Urinary bladder (tissue), 4 donors: Measurements from ENCODE around the gene FSTL5. TPM values are rescaled to one million over a fixed set of nuclear protein-coding genes. Genes with fewer than 3 reads are reported as not detected.

Source experiments
- DNase-seq: peaks from one replicate; pipeline ENCODE4 v3.0.0-alpha.2; 2015; ENCODE audit errors: extremely low spot score
- H3K27ac ChIP-seq: one replicate; pipeline ENCODE4 v1.5.1; 2013; ENCODE audit warnings: low read depth, mild to moderate bottlenecking, moderate library complexity
- H3K36me3 ChIP-seq: one replicate; pipeline ENCODE4 v1.6.1; 2013; ENCODE audit warnings: mild to moderate bottlenecking, moderate library complexity; ENCODE audit not compliant: insufficient read depth
- H3K4me1 ChIP-seq: one replicate; pipeline ENCODE4 v1.6.1; 2013; ENCODE audit warnings: mild to moderate bottlenecking, moderate library complexity; ENCODE audit not compliant: insufficient read depth
- H3K4me3 ChIP-seq: one replicate; pipeline ENCODE4 v1.5.1; 2013; ENCODE audit warnings: low read depth, low read length
- WGBS: extraction: QIAGEN DNeasy Blood & Tissue Kit; methylation state at CpG from one replicate; pipeline ENCODE4 v1.1.7; 2013; 5-methylcytosine and 5-hydroxymethylcytosine counted together
- polyA plus RNA-seq: library from polyadenylated mRNA; stranded (reverse); fragments of 200-250 nt; gene quantifications from one replicate; pipeline ENCODE4 v1.2.3, GENCODE V29; 2013
- total RNA-seq: library from RNA; depleted of rRNA; stranded (reverse); fragments of >200 nt; gene quantifications from one replicate; pipeline ENCODE4 v1.2.3, GENCODE V29; 2014
- donor health status: healthy with polysubstance abuse.
- donor health status: healthy.

FSTL5 gene
- total and polyA plus RNA-seq, 2 donors: 0.06 to 2.1 TPM

DNA sequence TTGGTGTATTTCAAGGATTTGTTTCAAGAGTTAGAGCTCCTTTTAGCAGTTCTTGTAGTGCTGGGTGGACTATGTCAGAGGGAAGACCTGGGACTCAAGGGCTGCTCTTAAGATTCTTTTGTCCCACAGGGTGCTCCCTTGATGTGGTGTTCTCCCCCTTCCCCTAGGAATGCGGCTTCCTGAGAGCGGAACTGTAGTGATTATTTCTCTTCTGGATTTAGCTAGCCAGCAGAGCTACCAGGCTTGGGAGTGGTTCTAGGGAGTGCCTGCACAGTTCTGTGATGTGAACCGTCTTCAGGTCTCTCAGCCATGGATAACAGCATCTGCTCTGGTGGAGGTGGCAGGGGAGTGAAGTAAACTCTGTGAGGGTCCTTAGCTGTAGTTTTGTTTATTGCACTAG, 336.8 kb downstream of the FSTL5 start:
- DNase-seq: no peak
- Histone ChIP-seq H3K27ac (no peak overlapping the region), H3K4me3 (no peak overlapping the region), H3K36me3 (no peaks in the 10 kb centered on the region), H3K4me1 (no peaks in the 10 kb centered on the region)
- WGBS: 89% methylated on average over 3 of the region's 3 CpGs

DNA sequence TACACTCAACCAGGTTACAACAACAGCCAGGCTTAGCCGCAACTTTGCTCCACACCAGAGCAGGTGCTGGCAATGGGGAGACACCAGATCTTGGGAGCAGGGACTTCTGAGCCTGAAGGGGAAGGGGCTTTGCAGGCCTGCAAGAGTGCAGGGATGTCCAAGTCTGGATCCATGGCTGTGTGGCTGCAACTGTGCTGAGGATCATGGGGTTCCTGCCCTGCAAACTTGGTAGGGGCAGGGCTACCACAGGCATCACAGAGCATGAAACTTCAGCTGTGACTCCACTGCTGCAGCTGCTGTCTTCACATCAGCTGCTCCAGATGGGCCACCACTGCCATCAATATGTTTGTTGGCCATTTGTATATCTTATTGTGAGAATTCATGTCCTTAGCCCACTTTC, 340.4 kb downstream of the FSTL5 start:
- no peaks in the 10 kb centered on the region for H3K36me3 ChIP-seq
- WGBS: 96% methylated on average over 1 of the region's 1 CpG
- H3K4me1 ChIP-seq: no peaks in the 10 kb centered on the region
- no peak for DNase-seq
- H3K4me3 ChIP-seq: no peak overlapping the region
- H3K27ac ChIP-seq: no peak overlapping the region

GRCh38 chr4:161822174-161822573, 341.6 kb downstream of the FSTL5 start:
- DNase-seq: no peak
- Histone ChIP-seq H3K36me3 (no peaks in the 10 kb centered on the region), H3K4me3 (no peak overlapping the region), H3K27ac (no peak overlapping the region), H3K4me1 (no peaks in the 10 kb centered on the region)
- 98% methylated on average over 1 of the region's 1 CpG for WGBS

GRCh38 chr4:161817914-161818313, 345.9 kb downstream of the FSTL5 start:
- 73% methylated on average over 11 of the region's 11 CpGs for WGBS
- H3K4me3 ChIP-seq: no peak overlapping the region
- H3K27ac ChIP-seq: no peak overlapping the region
- no peak for DNase-seq
- H3K36me3 ChIP-seq: no peaks in the 10 kb centered on the region
- no peaks in the 10 kb centered on the region for H3K4me1 ChIP-seq

DNA sequence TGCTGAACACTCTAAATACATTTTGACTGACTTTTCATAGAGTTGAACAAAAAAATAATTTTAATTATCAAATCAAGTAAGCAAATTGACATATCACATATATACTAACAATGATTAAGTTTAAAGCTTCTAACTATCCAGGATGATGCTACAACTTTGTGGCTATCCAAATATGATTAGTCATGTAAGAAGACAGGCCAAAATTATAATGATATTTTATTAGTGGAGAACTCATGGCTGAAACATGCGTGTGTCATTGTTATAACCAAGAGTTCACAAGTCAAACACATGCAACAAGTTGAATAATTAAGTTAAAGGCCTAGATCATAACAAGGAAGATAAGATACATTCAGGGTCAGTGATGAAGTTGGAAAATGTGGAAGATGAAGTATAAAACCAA, 346.8 kb downstream of the FSTL5 start:
- 89% methylated on average over 1 of the region's 1 CpG for WGBS
- H3K36me3 ChIP-seq: no peaks in the 10 kb centered on the region
- H3K4me3 ChIP-seq: no peak overlapping the region
- H3K27ac ChIP-seq: no peak overlapping the region
- no peak for DNase-seq
- no peaks in the 10 kb centered on the region for H3K4me1 ChIP-seq

DNA sequence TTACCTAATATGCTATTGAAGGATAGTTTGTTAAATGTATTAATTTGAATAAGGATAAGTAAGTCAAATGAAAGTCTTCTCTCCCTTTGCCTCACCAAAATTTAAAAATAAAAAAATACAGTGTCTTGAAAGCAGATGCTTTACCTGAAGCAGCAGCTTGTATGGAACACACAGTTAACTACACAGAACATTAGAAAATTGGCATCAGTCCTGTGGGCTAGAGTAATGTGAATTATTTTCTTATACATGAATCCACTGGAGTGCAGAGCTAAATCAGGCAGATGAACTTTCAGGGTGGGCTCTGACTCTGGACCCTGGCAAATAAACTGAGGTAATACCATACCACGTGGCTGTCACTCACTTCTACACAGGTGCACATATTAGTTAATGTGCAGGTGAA, 348.0 kb downstream of the FSTL5 start:
- Histone ChIP-seq H3K36me3 (no peaks in the 10 kb centered on the region), H3K4me3 (no peak overlapping the region), H3K27ac (no peak overlapping the region), H3K4me1 (no peaks in the 10 kb centered on the region)
- WGBS: 84% methylated on average over 1 of the region's 1 CpG
- no peak for DNase-seq

DNA sequence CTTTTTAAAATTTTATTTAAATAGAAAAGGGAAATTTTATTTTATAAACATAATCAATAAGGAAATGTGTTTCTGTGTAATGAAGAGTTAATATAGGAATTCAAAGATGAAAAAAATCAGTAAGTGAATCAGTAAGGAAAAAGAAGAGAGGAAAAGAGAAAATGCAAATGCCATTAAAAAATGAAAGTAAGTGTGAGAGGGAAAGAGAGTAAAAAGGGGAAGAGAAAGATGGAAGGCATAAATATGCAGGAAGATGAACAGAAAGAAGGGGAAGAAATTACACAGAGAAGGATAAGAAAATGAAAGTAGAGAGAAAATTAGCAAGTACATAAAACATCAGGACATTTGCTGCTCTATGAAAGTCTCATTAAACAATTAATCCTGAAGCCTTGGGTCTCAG, 349.9 kb downstream of the FSTL5 start:
- DNase-seq: no peak
- H3K36me3 ChIP-seq: no peaks in the 10 kb centered on the region
- H3K4me1 ChIP-seq: no peaks in the 10 kb centered on the region
- H3K4me3 ChIP-seq: no peak overlapping the region
- H3K27ac ChIP-seq: no peak overlapping the region

GRCh38 chr4:161813389-161813788, 350.4 kb downstream of the FSTL5 start:
- 72% methylated on average over 5 of the region's 5 CpGs for WGBS
- Histone ChIP-seq H3K27ac (no peak overlapping the region), H3K4me1 (no peaks in the 10 kb centered on the region), H3K4me3 (no peak overlapping the region), H3K36me3 (no peaks in the 10 kb centered on the region)
- no peak for DNase-seq

GRCh38 chr4:161803171-161803570, 360.6 kb downstream of the FSTL5 start:
- DNase-seq: no peak
- 80% methylated on average over 2 of the region's 2 CpGs for WGBS
- Histone ChIP-seq H3K27ac (no peak overlapping the region), H3K36me3 (no peaks in the 10 kb centered on the region), H3K4me3 (no peak overlapping the region), H3K4me1 (no peaks in the 10 kb centered on the region)

DNA sequence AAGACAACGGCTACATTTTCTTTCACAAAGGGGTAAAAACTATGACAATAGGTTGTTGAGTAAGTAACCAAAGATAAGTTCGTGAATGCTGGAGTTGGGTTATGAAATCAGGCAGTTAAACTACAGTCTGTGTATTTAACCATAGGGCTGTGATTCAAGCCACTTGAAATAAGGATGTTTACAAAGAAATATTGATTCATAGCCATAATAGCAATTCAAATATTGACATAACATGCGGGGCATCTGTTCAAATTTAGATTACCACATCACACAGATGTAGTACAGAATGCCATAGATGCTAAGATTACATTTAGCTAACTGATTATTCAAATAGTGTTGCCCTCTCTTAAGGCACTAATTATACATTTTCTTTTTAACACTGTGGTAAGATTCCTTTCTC, 364.1 kb downstream of the FSTL5 start:
- Histone ChIP-seq H3K27ac (no peak overlapping the region), H3K4me3 (no peak overlapping the region), H3K36me3 (no peaks in the 10 kb centered on the region), H3K4me1 (no peaks in the 10 kb centered on the region)
- 47% methylated on average over 3 of the region's 3 CpGs for WGBS
- DNase-seq: no peak

DNA sequence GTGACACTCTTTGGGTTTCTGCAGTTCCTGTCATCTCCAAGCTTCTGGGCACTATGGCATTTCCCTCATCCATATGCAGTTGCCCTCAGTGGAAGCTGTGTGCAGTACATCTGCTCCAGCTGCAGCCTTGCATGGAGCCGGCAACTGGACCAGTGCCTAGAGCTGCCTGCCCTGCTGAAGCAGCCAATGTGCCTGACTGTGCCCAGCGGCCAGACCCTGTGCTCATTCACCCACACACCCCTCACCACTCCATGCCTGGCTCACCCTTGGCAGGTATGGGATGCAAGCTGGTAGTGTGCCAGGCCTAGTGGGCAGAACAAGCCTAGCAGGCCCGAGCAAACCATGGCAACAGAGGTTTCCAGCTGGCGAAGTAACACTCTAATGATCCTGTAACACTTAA, 370.8 kb downstream of the FSTL5 start:
- Histone ChIP-seq H3K36me3 (no peaks in the 10 kb centered on the region), H3K4me1 (no peaks in the 10 kb centered on the region), H3K4me3 (no peak overlapping the region), H3K27ac (no peak overlapping the region)
- DNase-seq: no peak
- WGBS: 92% methylated on average over 4 of the region's 4 CpGs

- no peak for DNase-seq
- 94% methylated on average over 13 of the region's 13 CpGs for WGBS
Measured at GRCh38 chr4:161791796-161792556, 371.8 kb downstream of the FSTL5 start.

GRCh38 chr4:161767116-161767515, 396.7 kb downstream of the FSTL5 start:
- WGBS: 63% methylated on average over 5 of the region's 5 CpGs
- no peaks in the 10 kb centered on the region for H3K4me1 ChIP-seq
- DNase-seq: no peak
- no peak overlapping the region for H3K27ac ChIP-seq
- no peaks in the 10 kb centered on the region for H3K36me3 ChIP-seq
- H3K4me3 ChIP-seq: no peak overlapping the region

More at GRCh38 chr4:161791796-161792556, 371.8 kb downstream of the FSTL5 start:
- no peaks in the 10 kb centered on the region for H3K4me1 ChIP-seq
- no peak overlapping the region for H3K27ac ChIP-seq
- no peak overlapping the region for H3K4me3 ChIP-seq
- H3K36me3 ChIP-seq: no peaks in the 10 kb centered on the region

GRCh38 chr4:161762796-161763195, 401.0 kb downstream of the FSTL5 start:
- no peaks in the 10 kb centered on the region for H3K4me1 ChIP-seq
- DNase-seq: no peak
- WGBS: 77% methylated on average over 1 of the region's 1 CpG

GRCh38 chr4:161760008-161760407, 403.8 kb downstream of the FSTL5 start:
- no peak overlapping the region for H3K27ac ChIP-seq
- DNase-seq: no peak
- 79% methylated on average over 3 of the region's 3 CpGs for WGBS
- H3K4me1 ChIP-seq: no peaks in the 10 kb centered on the region
- H3K4me3 ChIP-seq: no peak overlapping the region
- H3K36me3 ChIP-seq: no peaks in the 10 kb centered on the region

More at GRCh38 chr4:161762796-161763195, 401.0 kb downstream of the FSTL5 start:
- Histone ChIP-seq H3K4me3 (no peak overlapping the region), H3K36me3 (no peaks in the 10 kb centered on the region), H3K27ac (no peak overlapping the region)
